Measurements from ENCODE around the gene MYO1B. TPM values are rescaled to one million over a fixed set of nuclear protein-coding genes. Genes with fewer than 3 reads are reported as not detected.
A peak's percentile ranks its signal among the peaks of the same experiment; 100 is the strongest.

Gene MYO1B
- polyA plus RNA-seq, 3 donors: 0.01 TPM; not detected in 2

DNA sequence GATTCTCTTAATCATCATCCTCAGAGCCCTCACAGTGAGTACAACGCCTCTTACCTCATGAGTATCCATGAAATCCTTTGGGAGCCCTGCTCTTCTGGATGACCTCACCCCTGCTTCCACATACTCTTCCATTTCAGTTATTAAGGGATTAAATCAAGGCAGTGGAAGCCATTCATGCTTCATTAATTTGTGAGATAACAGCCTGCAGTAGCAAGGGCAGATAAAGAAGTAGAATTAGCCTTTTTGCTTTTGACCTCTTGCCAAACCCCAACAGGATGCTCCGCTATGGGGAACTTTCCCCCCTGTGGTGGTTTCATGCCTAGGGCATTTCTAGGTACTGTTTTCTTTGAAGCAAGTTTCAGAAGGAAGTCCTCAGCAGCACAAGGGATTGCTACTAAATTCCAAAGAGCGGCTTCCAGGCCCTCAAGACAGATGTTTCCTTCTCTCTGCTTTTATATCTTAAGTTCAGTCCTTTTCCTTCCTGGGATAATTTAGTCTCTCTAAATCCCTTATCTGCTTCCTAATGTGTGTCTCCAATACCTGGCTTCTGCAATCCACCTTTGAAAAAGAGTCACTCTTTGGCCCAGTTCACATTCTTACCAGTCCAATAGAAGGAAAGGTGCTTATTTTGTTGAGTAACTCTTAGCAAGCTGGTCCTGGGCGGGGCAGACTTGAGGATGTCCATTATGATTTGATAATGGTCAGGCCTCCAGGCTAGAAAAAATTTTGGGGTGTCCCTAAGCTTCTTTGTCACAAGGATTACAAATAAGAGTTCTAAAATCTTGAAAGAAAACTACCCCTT is 76.9 kb downstream of the MYO1B start:
- no peaks in the 10 kb centered on the region for H3K27me3 Mint-ChIP-seq (ENCODE audit: low read depth in 3 of 3)
- H3K4me1 Mint-ChIP-seq: peaks cover 26% of the 10 kb centered on the region
- 0% methylated on average over 1 of the region's 4 CpGs for WGBS (ENCODE audit: insufficient coverage)
- Histone ChIP-seq H3K27me3 (ENCODE audit: control insufficient read depth in 2 of 2, insufficient read depth in 2 of 2, low read length in 2 of 2) (no peaks in the 10 kb centered on the region), H3K36me3 (replicated peaks in 1 of 2; ENCODE audit: control insufficient read depth in 1 of 2, insufficient read depth in 2 of 2, low read length in 2 of 2) (no peaks in the 10 kb centered on the region), H3K27ac (ENCODE audit: low read depth in 1 of 2, low read length in 2 of 2) (no peak overlapping the region), H4K20me1 (ENCODE audit: insufficient read depth, low read length) (no peaks in the 10 kb centered on the region), H3K4me1 (ENCODE audit: control insufficient read depth in 1 of 2, insufficient read depth in 2 of 2, low read length in 2 of 2) (peaks cover 13 to 20% of the 10 kb centered on the region in 2 donors), H3K79me2 (ENCODE audit: insufficient read depth, low read length) (no peaks in the 10 kb centered on the region), H3K4me2 (replicated peaks; ENCODE audit: extremely low read depth, low read length, poor library complexity, severe bottlenecking) (no peak overlapping the region), H3K9me3 (replicated peaks in 1 of 2; ENCODE audit: control insufficient read depth in 1 of 2, insufficient read depth in 1 of 2, low read length in 2 of 2) (no peaks in the 10 kb centered on the region), H2AFZ (ENCODE audit: insufficient read depth, low read depth, low read length, poor library complexity, severe bottlenecking) (no peak overlapping the region), H3K4me3 (replicated peaks in 1 of 3; ENCODE audit: low read depth in 2 of 3, low read length in 3 of 3) (no peak overlapping the region), H3K9ac (ENCODE audit: insufficient read depth, low read length, poor library complexity, severe bottlenecking) (no peak overlapping the region)
- H3K9me3 Mint-ChIP-seq: peaks cover 0 to 7% (median 2%) of the 10 kb centered on the region in 7 donors
- H3K27ac Mint-ChIP-seq: peak overlapping the region in 1 of 7 donors; percentile 20
- intact Hi-C loops (cut with micrococcal nuclease): no loop called here
- H3K36me3 Mint-ChIP-seq: no peaks in the 10 kb centered on the region
- peak overlapping the region in 1 of 2 donors; percentile 43 for H3K4me3 Mint-ChIP-seq
- peak; percentile 14 to 35 (median 24) for DNase-seq
- TF ChIP-seq CTCF (IDR thresholded peaks at IDR 0.05): peak; percentile 20

DNA sequence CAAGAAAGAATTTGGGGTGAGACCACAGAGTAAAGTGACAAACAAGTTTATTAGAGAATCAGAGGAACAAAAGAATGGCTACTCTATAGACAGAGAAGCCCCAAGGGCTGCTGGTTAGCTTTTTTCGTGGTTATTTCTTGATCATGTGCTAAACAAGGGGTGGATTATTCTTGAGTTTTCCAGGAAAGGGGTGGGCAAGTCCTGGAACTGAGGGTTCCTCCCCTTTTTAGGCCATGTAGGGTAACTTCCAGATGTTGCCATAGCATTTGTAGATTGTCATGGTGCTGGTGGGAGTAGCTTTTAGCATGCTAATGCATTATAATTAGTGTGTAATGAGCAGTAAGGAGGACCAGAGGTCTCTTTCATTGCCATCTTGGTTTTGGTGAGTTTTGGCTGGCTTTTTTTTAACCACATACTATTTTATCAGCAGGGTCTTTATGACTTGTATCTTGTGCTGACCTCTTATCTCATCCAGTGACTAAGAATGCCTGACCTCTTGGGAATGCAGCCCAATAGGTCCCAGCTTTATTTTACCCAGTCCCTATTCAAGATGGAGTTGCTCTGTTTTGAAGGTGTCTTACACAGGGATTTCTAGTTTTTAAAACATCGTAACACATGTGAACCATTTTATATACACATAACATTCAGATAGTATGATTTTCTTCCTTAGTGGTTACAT is 77.8 kb downstream of the MYO1B start:
- H3K4me2 ChIP-seq (replicated peaks; ENCODE audit: extremely low read depth, low read length, poor library complexity, severe bottlenecking): no peak overlapping the region
- H4K20me1 ChIP-seq (ENCODE audit: insufficient read depth, low read length): no peaks in the 10 kb centered on the region
- no CpG with 5 or more reads among the region's 2 CpGs for WGBS (ENCODE audit: insufficient coverage)
- intact Hi-C loops (cut with micrococcal nuclease): no loop called here
- H3K9ac ChIP-seq (ENCODE audit: insufficient read depth, low read length, poor library complexity, severe bottlenecking): no peak overlapping the region
- TF ChIP-seq CTCF (IDR thresholded peaks at IDR 0.05): no peak
- H3K4me3 ChIP-seq (replicated peaks in 1 of 3; ENCODE audit: low read depth in 2 of 3, low read length in 3 of 3): no peak overlapping the region
- no peak overlapping the region for H2AFZ ChIP-seq (ENCODE audit: insufficient read depth, low read depth, low read length, poor library complexity, severe bottlenecking)
- H3K79me2 ChIP-seq (ENCODE audit: insufficient read depth, low read length): no peaks in the 10 kb centered on the region
- H3K27ac Mint-ChIP-seq: peak overlapping the region in 1 of 7 donors; percentile 13
- H3K36me3 Mint-ChIP-seq: no peaks in the 10 kb centered on the region
- no peak overlapping the region for H3K27ac ChIP-seq (ENCODE audit: low read depth in 1 of 2, low read length in 2 of 2)
- H3K9me3 Mint-ChIP-seq: peaks cover 0 to 7% (median 2%) of the 10 kb centered on the region in 7 donors
- peaks cover 13 to 19% of the 10 kb centered on the region in 2 donors for H3K4me1 ChIP-seq (ENCODE audit: control insufficient read depth in 1 of 2, insufficient read depth in 2 of 2, low read length in 2 of 2)
- H3K9me3 ChIP-seq (replicated peaks in 1 of 2; ENCODE audit: control insufficient read depth in 1 of 2, insufficient read depth in 1 of 2, low read length in 2 of 2): no peaks in the 10 kb centered on the region
- H3K4me1 Mint-ChIP-seq: peaks cover 26% of the 10 kb centered on the region
- no peak overlapping the region for H3K4me3 Mint-ChIP-seq
- no peak for DNase-seq
- no peaks in the 10 kb centered on the region for H3K36me3 ChIP-seq (replicated peaks in 1 of 2; ENCODE audit: control insufficient read depth in 1 of 2, insufficient read depth in 2 of 2, low read length in 2 of 2)
- H3K27me3 ChIP-seq (ENCODE audit: control insufficient read depth in 2 of 2, insufficient read depth in 2 of 2, low read length in 2 of 2): no peaks in the 10 kb centered on the region
- H3K27me3 Mint-ChIP-seq (ENCODE audit: low read depth in 3 of 3): no peaks in the 10 kb centered on the region

Measured in CD14-positive monocyte (primary cell).